Sigmoid colon (tissue), 4 donors: ENCODE results near the gene ACTN2.

ENCODE experiments used
- EP300 ChIP-seq, 4 donors: sonication (generic); formaldehyde crosslinking; IDR thresholded peaks; one replicate each; pipeline ENCODE4 v1.6.1; 2017; ENCODE audit warnings: antibody characterized with exemption in 4 of 4
- POLR2A ChIP-seq, 2 donors: fragments of 450-650 bp; IDR thresholded peaks; one replicate each; pipeline ENCODE4 v1.6.1; 2016; ENCODE audit warnings: antibody characterized with exemption in 2 of 2, mild to moderate bottlenecking in 2 of 2, moderate library complexity in 2 of 2
- POLR2AphosphoS5 ChIP-seq, 4 donors: sonication (generic); formaldehyde crosslinking; IDR thresholded peaks; one replicate each; pipeline ENCODE4 v1.6.1; 2017; ENCODE audit warnings: antibody characterized with exemption in 4 of 4
- TF ChIP-seq, protein P1 (sequence below), 4 experiments: fragments of 450-650 bp in 3 of 4; fragments of 200-600 bp in 1 of 4; IDR thresholded peaks; one replicate each; pipeline ENCODE4 v1.5.1; 2016 to 2019; ENCODE audit warnings: antibody characterized with exemption in 4 of 4, mild to moderate bottlenecking in 3 of 4, moderate library complexity in 2 of 4

DNA sequence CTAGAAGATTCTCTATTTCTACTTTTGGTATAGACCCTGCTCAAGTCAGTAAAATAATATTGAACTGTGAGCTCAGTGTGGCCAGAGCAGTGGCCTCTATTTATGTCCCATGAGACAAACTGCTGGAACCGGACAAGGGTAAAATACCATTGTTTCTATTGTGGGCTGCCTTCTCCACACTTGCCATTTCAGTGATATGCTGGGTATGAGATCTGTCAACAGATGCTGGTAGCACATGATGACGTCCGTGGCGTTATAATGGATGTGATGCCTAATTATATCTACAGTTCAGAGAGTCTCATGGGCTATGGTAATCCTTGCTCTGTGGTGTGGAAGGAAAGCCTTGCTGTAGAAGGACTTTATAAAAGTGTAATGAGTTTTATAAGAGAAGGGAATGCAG, 2.4 kb downstream of the ACTN2 start:
- TF ChIP-seq, protein P1, sequence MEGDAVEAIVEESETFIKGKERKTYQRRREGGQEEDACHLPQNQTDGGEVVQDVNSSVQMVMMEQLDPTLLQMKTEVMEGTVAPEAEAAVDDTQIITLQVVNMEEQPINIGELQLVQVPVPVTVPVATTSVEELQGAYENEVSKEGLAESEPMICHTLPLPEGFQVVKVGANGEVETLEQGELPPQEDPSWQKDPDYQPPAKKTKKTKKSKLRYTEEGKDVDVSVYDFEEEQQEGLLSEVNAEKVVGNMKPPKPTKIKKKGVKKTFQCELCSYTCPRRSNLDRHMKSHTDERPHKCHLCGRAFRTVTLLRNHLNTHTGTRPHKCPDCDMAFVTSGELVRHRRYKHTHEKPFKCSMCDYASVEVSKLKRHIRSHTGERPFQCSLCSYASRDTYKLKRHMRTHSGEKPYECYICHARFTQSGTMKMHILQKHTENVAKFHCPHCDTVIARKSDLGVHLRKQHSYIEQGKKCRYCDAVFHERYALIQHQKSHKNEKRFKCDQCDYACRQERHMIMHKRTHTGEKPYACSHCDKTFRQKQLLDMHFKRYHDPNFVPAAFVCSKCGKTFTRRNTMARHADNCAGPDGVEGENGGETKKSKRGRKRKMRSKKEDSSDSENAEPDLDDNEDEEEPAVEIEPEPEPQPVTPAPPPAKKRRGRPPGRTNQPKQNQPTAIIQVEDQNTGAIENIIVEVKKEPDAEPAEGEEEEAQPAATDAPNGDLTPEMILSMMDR (IDR thresholded peaks at IDR 0.05): no peak
- TF ChIP-seq POLR2AphosphoS5 (IDR thresholded peaks at IDR 0.05) (no peak), POLR2A (IDR thresholded peaks at IDR 0.05) (no peak), EP300 (IDR thresholded peaks at IDR 0.05) (no peak)
